ENCODE results near the gene PHLDA2. TPM values are rescaled to one million over a fixed set of nuclear protein-coding genes. Genes with fewer than 3 reads are reported as not detected.

PHLDA2 gene
- total RNA-seq, 1 experiment from 2014 or later: 111 TPM

DNA sequence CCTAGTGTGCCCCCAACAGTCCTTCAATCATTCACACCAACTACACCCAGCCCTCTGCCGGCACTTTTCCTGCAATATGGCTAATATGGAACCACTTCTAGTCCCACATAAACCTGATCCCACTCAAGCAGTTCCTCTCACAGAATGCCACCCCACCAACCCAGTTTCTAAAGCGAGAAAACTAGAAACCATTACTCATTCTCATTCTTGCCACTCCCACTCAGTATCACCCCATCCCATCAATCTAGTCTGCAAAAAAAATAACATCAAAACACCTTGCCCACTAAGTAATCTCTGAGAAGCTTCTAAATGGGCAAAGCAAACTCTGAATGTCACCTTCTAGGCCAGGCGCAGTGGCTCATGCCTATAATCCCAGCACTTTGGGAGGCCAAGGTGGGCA, 45.1 kb upstream of the PHLDA2 start:
- CTCF ChIA-PET: no interaction called here
- H3K36me3 Mint-ChIP-seq (ENCODE audit: insufficient read depth, unreplicated experiment): peaks cover 61% of the 10 kb centered on the region
- TF ChIP-seq, protein P1, sequence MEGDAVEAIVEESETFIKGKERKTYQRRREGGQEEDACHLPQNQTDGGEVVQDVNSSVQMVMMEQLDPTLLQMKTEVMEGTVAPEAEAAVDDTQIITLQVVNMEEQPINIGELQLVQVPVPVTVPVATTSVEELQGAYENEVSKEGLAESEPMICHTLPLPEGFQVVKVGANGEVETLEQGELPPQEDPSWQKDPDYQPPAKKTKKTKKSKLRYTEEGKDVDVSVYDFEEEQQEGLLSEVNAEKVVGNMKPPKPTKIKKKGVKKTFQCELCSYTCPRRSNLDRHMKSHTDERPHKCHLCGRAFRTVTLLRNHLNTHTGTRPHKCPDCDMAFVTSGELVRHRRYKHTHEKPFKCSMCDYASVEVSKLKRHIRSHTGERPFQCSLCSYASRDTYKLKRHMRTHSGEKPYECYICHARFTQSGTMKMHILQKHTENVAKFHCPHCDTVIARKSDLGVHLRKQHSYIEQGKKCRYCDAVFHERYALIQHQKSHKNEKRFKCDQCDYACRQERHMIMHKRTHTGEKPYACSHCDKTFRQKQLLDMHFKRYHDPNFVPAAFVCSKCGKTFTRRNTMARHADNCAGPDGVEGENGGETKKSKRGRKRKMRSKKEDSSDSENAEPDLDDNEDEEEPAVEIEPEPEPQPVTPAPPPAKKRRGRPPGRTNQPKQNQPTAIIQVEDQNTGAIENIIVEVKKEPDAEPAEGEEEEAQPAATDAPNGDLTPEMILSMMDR (IDR thresholded peaks at IDR 0.05; ENCODE audit: unreplicated experiment): no peak
- intact Hi-C loops (cut with micrococcal nuclease; ENCODE audit: unreplicated experiment): no loop called here
- H3K4me1 Mint-ChIP-seq (ENCODE audit: low read depth, unreplicated experiment): no peaks in the 10 kb centered on the region
- H3K9me3 Mint-ChIP-seq (ENCODE audit: low read depth, unreplicated experiment): no peaks in the 10 kb centered on the region
- no peak for DNase-seq
- H3K27ac Mint-ChIP-seq (ENCODE audit: unreplicated experiment): no peak overlapping the region
- no peaks in the 10 kb centered on the region for H3K27me3 Mint-ChIP-seq (ENCODE audit: unreplicated experiment)
- BruUV-seq (replicated peaks): no TSS peak
- H3K4me3 Mint-ChIP-seq (ENCODE audit: low read depth, unreplicated experiment): no peak overlapping the region

DNA sequence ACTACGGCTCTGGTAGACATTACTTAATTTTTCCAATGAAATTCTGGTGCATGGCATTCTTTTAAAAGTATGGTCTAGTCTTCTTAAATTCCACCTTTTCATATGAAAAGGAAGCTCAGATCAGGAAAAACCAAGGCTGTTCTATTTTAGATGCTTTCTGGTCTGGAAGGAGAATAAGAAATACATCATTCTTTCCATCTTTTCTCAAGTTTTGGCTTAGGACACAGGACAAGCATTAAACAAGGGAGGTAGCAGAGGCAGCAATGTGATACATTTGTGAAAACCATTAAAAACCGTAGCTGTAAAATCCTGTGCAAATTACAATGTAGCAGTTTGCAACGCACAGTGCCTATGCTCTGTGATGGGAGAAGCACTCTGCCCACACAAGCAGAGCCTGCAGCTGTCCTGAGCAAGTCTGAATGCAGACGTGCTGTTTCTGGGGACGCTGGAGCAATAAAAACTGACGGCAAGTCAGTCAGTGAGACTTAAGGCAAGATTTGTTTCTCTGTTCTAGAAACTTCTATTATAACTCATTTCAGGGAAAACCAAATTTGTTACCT, 39.2 kb upstream of the PHLDA2 start:
- CTCF ChIA-PET: interaction anchor here (1.0 kb wide), 1 partner anchor 15 kb away, joined by 4 read pairs; no protein-coding TSS in a partner anchor
- Mint-ChIP-seq H3K36me3 (ENCODE audit: insufficient read depth, unreplicated experiment) (peaks cover 62% of the 10 kb centered on the region), H3K27me3 (ENCODE audit: unreplicated experiment) (no peaks in the 10 kb centered on the region)

DNA sequence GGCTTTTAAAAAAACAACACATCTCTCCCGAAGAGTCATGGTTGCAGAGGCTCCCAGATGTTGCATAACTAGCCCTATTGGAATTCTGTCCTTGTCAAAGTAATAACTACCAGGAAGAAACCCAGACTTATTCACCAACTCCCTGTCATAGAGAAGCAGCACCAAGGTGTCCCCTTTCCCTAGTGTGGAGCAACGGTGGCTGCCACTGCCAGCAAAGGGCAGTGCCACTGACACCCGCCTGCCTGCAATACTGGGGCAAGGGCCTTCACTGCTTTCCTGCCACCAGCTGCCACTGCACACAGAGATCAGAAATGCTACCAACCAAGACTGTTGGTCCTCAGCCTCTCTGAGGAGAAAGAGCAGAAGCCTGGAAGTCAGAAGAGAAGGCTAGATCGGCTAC, 35.6 kb upstream of the PHLDA2 start:
- no peak for DNase-seq
- TF ChIP-seq, protein P1 (IDR thresholded peaks at IDR 0.05; ENCODE audit: unreplicated experiment): no peak
- H3K27ac Mint-ChIP-seq (ENCODE audit: unreplicated experiment): no peak overlapping the region
- CTCF ChIA-PET: no interaction called here
- no TSS peak for BruUV-seq (replicated peaks)
- H3K36me3 Mint-ChIP-seq (ENCODE audit: insufficient read depth, unreplicated experiment): peaks cover 84% of the 10 kb centered on the region
- no peak overlapping the region for H3K4me3 Mint-ChIP-seq (ENCODE audit: low read depth, unreplicated experiment)
- no peaks in the 10 kb centered on the region for H3K27me3 Mint-ChIP-seq (ENCODE audit: unreplicated experiment)
- intact Hi-C loops (cut with micrococcal nuclease; ENCODE audit: unreplicated experiment): no loop called here
- no peaks in the 10 kb centered on the region for H3K9me3 Mint-ChIP-seq (ENCODE audit: low read depth, unreplicated experiment)
- peaks cover 7% of the 10 kb centered on the region for H3K4me1 Mint-ChIP-seq (ENCODE audit: low read depth, unreplicated experiment)

More for the DNA sequence above, 39.2 kb upstream of the PHLDA2 start:
- Mint-ChIP-seq H3K4me1 (ENCODE audit: low read depth, unreplicated experiment) (peaks cover 7% of the 10 kb centered on the region), H3K4me3 (ENCODE audit: low read depth, unreplicated experiment) (no peak overlapping the region), H3K9me3 (ENCODE audit: low read depth, unreplicated experiment) (no peaks in the 10 kb centered on the region), H3K27ac (ENCODE audit: unreplicated experiment) (no peak overlapping the region)
- TF ChIP-seq, protein P1 (IDR thresholded peaks at IDR 0.05; ENCODE audit: unreplicated experiment): no peak
- no peak for DNase-seq
- BruUV-seq (replicated peaks): no TSS peak
- intact Hi-C loops (cut with micrococcal nuclease; ENCODE audit: unreplicated experiment): no loop called here

DNA sequence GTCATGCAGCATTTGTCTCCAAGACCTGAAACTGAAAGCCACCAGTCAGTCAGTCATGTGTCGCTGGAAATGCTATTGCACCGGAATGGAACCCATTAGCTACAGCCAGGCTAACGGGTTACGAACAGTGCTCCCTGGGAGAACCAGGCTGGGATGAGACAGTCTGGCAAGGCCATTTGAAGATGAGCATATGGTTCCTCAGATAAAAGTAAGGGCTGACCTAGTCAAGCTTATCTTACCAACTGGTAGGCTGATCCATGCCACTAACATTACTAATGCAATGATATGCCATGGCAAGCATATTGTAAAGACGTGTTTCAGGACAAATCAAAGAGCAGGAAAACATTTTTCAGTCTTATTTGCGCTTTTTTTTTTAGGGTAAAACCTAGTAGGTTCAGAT, 34.5 kb upstream of the PHLDA2 start:
- H3K4me3 Mint-ChIP-seq (ENCODE audit: low read depth, unreplicated experiment): no peak overlapping the region
- peaks cover 81% of the 10 kb centered on the region for H3K36me3 Mint-ChIP-seq (ENCODE audit: insufficient read depth, unreplicated experiment)
- CTCF ChIA-PET: no interaction called here
- intact Hi-C loops (cut with micrococcal nuclease; ENCODE audit: unreplicated experiment): no loop called here
- H3K9me3 Mint-ChIP-seq (ENCODE audit: low read depth, unreplicated experiment): no peaks in the 10 kb centered on the region
- DNase-seq: no peak
- BruUV-seq (replicated peaks): no TSS peak
- no peaks in the 10 kb centered on the region for H3K27me3 Mint-ChIP-seq (ENCODE audit: unreplicated experiment)
- TF ChIP-seq, protein P1 (IDR thresholded peaks at IDR 0.05; ENCODE audit: unreplicated experiment): no peak
- peaks cover 7% of the 10 kb centered on the region for H3K4me1 Mint-ChIP-seq (ENCODE audit: low read depth, unreplicated experiment)
- no peak overlapping the region for H3K27ac Mint-ChIP-seq (ENCODE audit: unreplicated experiment)
